Ovary (tissue), 9 donors: ENCODE data around the gene IRF1. TPM values are rescaled to one million over a fixed set of nuclear protein-coding genes. Genes with fewer than 3 reads are reported as not detected.

ENCODE experiments used
- DNase-seq, 5 donors: peaks; one replicate each; pipeline ENCODE4 v3.0.0-alpha.2; 2019 to 2020
- H3K27ac ChIP-seq, 2 donors: fragments of 200-600 bp; one replicate each; pipeline versions ENCODE4 v1.5.1 to v1.8.0; 2019 to 2022
- H3K27me3 ChIP-seq: fragments of 200-600 bp; one replicate; pipeline ENCODE4 v1.8.0; 2022
- H3K36me3 ChIP-seq: fragments of 200-600 bp; sonication (generic); one replicate; pipeline ENCODE4 v1.5.1; 2019
- H3K4me1 ChIP-seq: one replicate; pipeline ENCODE4 v1.8.1; 2013; ENCODE audit warnings: mild to moderate bottlenecking, moderate library complexity; ENCODE audit not compliant: insufficient read depth
- H3K4me3 ChIP-seq: fragments of 200-600 bp; sonication (generic); one replicate; pipeline ENCODE4 v1.5.1; 2017
- H3K9me3 ChIP-seq, 2 donors: fragments of 200-600 bp in 1 of 2; sonication (generic) in 1 of 2; one replicate each; pipeline versions ENCODE4 v1.5.1 to v1.8.1; 2013 to 2019; ENCODE audit warnings: mild to moderate bottlenecking in 1 of 2, moderate library complexity in 1 of 2
- CTCF ChIP-seq, 3 donors: fragments of 450-650 bp in 2 of 3; fragments of 200-600 bp in 1 of 3; IDR thresholded peaks; one replicate each; pipeline versions ENCODE4 v1.5.1 to v1.8.0; 2016 to 2022; ENCODE audit warnings: antibody characterized with exemption in 3 of 3, mild to moderate bottlenecking in 1 of 3
- EP300 ChIP-seq: sonication (generic); formaldehyde crosslinking; IDR thresholded peaks from one replicate; pipeline ENCODE4 v1.6.1; 2017; ENCODE audit warnings: antibody characterized with exemption
- POLR2A ChIP-seq: fragments of 450-650 bp; IDR thresholded peaks from one replicate; pipeline ENCODE4 v1.6.1; 2017; ENCODE audit warnings: antibody characterized with exemption, mild to moderate bottlenecking, moderate library complexity
- WGBS, 3 donors: extraction: QIAGEN DNeasy Blood & Tissue Kit in 1 of 3; methylation state at CpG; one replicate each; pipeline versions ENCODE4 v1.1.5 to v1.1.7; 2013 to 2017; 5-methylcytosine and 5-hydroxymethylcytosine counted together
- intact Hi-C, 4 donors: fragments of 100-400 bp; cut with DNase I; formaldehyde crosslinking; loops; one replicate each; pipeline versions ENCODE4 v1.11.0 to v1.15.1; 2022 to 2023
- polyA plus RNA-seq, 2 donors: library from polyadenylated mRNA; stranded (reverse); fragments of 200-250 nt in 1 of 2; fragments of 350-450 nt in 1 of 2; fragmentation: Illumina TruSeq in 1 of 2; extraction: RNeasy Lipid Tissue Mini Kit (QIAGEN cat#74804) in 1 of 2; gene quantifications; one replicate each; pipeline ENCODE4 v1.2.3, GENCODE V29; 2013 to 2014
- total RNA-seq, 7 donors: library from RNA; depleted of rRNA in 2 of 7; stranded (reverse); fragments of >200 nt in 2 of 7; fragmentation: NEBNext Ultra II Directional in 3 of 7; extraction: Animal tissue kit (Norgen Biotek cat#: 25700) in 3 of 7; gene quantifications; one replicate each; pipeline versions ENCODE4 v1.1.0 to v1.2.4, GENCODE V29; 2016 to 2023
- donor health status: DM: no; HTN: no; CAD: no; lungs with moderate emphysema.
- donor health status: DM: no; HTN: no; CAD: no.
- donor health status: Bipolar disorder and iron deficiency.
- donor health status: DM: yes; HTN: yes; CAD: no.
- donor health status: DM: no; HTN: no; CAD: no.
- donor health status: DM: yes; HTN: yes; CAD: no.

Gene IRF1
- total and polyA plus RNA-seq, 9 donors = 17.3 to 126 (median 26.7) TPM

- intact Hi-C loops = loop anchor here in 1 of 4 donors (10.0 kb wide), 1 partner anchor 50 kb away; no protein-coding TSS in a partner anchor
- H3K9me3 ChIP-seq = no peaks in the 10 kb centered on the region
- H3K36me3 ChIP-seq = no peaks in the 10 kb centered on the region
- TF ChIP-seq CTCF (IDR thresholded peaks at IDR 0.05) (no peak), EP300 (no peak), POLR2A (no peak)
- DNase-seq = peak in 2 of 5 donors; percentile 11 to 21
- H3K27ac ChIP-seq = peak overlapping the region in 1 of 2 donors; percentile 38
- 63 to 76% (median 68%) methylated on average over 4 of the region's 4 CpGs for WGBS, 3 donors
- H3K27me3 ChIP-seq = no peaks in the 10 kb centered on the region
- no peak overlapping the region for H3K4me3 ChIP-seq
- H3K4me1 ChIP-seq = peaks cover 4% of the 10 kb centered on the region
Observed at GRCh38 chr5:132474881-132475496, 15.6 kb downstream of the IRF1 start.

- Histone ChIP-seq H3K36me3 (no peaks in the 10 kb centered on the region), H3K9me3 (no peaks in the 10 kb centered on the region), H3K4me3 (no peak overlapping the region), H3K27me3 (no peaks in the 10 kb centered on the region), H3K4me1 (peaks cover 4% of the 10 kb centered on the region), H3K27ac (no peak overlapping the region)
- 95 to 96% (median 96%) methylated on average over 3 of the region's 3 CpGs for WGBS, 3 donors
- intact Hi-C loops = loop anchor here in 1 of 4 donors (10.0 kb wide), 1 partner anchor 49 kb away; no protein-coding TSS in a partner anchor
- no peak for TF ChIP-seq CTCF (IDR thresholded peaks at IDR 0.05)
- TF ChIP-seq EP300 = no peak
- TF ChIP-seq POLR2A = no peak
- DNase-seq = peak in 1 of 5 donors; percentile 5
Observed at GRCh38 chr5:132474131-132474723, 16.3 kb downstream of the IRF1 start.

- Histone ChIP-seq H3K27me3 (no peaks in the 10 kb centered on the region), H3K4me3 (no peak overlapping the region), H3K36me3 (no peaks in the 10 kb centered on the region), H3K9me3 (no peaks in the 10 kb centered on the region), H3K4me1 (peaks cover 4% of the 10 kb centered on the region), H3K27ac (no peak overlapping the region)
- intact Hi-C loops = loop anchor here in 1 of 4 donors (10.0 kb wide), 1 partner anchor 49 kb away; no protein-coding TSS in a partner anchor
- TF ChIP-seq POLR2A = no peak
- no peak for TF ChIP-seq EP300
- no peak for TF ChIP-seq CTCF (IDR thresholded peaks at IDR 0.05)
- peak in 2 of 5 donors; percentile 10 to 17 for DNase-seq
- WGBS, 3 donors = 82 to 83% (median 83%) methylated on average over 1 of the region's 1 CpG
Observed at GRCh38 chr5:132473668-132474067, 16.9 kb downstream of the IRF1 start.

GRCh38 chr5:132473019-132473531, 17.5 kb downstream of the IRF1 start:
- TF ChIP-seq EP300 (no peak), CTCF (IDR thresholded peaks at IDR 0.05) (no peak), POLR2A (no peak)
- Histone ChIP-seq H3K27me3 (no peaks in the 10 kb centered on the region), H3K4me1 (peaks cover 3% of the 10 kb centered on the region), H3K27ac (no peak overlapping the region), H3K9me3 (no peaks in the 10 kb centered on the region), H3K36me3 (no peaks in the 10 kb centered on the region), H3K4me3 (no peak overlapping the region)
- 92 to 93% (median 93%) methylated on average over 8 of the region's 8 CpGs for WGBS, 3 donors
- intact Hi-C loops = loop anchor here in 1 of 4 donors (10.0 kb wide), 1 partner anchor 48 kb away; no protein-coding TSS in a partner anchor
- peak in 1 of 5 donors; percentile 21 for DNase-seq
